HG03457 (cell line): ENCODE data around the gene KDM7A.
"Not testable (repeated sequence)": the region's sequence is repeated elsewhere in the genome, so short reads cannot be mapped to it uniquely, and the experiment has no call there.

ENCODE experiments used
- ATAC-seq: cut with Tn5 transposase; IDR thresholded peaks from one replicate; pipeline ENCODE4 v1.9.1; 2021; ENCODE audit warnings: moderate number of reproducible peaks; ENCODE audit not compliant: unreplicated experiment

Gene KDM7A

DNA sequence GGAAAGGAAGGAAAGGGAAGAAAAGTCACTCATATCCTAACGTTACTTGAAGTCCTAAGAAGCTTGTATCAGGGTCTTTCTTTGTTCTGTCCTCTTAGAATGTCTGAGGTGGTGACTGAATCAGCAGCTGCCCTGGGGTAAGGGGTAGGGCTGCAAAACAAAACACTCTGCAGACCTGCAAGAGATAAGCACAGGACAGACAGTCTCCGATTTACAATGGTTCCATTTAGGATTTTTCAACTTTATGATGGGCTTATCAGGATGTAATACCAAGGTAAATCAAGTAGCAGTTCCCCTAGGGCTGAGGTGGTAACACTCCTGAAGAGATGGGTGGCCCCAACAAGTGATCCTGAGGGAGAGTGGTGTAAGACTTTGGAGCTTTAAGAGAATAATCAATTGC lies 16.5 kb downstream of the KDM7A start:
- no peak for ATAC-seq

DNA sequence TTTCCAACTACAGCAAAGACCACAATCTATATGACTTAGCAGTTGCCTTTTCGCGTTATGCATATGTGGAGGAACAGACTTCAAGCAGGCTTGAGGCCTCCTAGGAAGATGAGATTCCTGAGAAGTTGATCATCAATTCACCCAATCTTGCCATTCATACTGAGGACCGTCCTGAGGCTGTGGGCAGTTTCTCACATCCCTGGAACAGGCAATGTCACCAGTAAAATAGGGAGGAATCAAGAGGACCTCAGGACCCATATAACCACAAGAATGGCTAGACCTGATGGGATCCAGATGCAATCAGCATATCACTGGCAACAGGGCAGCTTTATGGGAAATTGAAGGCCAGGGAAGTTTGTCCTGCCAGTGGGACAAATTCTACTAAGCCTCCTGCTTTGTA lies 17.3 kb downstream of the KDM7A start:
- no peak for ATAC-seq

DNA sequence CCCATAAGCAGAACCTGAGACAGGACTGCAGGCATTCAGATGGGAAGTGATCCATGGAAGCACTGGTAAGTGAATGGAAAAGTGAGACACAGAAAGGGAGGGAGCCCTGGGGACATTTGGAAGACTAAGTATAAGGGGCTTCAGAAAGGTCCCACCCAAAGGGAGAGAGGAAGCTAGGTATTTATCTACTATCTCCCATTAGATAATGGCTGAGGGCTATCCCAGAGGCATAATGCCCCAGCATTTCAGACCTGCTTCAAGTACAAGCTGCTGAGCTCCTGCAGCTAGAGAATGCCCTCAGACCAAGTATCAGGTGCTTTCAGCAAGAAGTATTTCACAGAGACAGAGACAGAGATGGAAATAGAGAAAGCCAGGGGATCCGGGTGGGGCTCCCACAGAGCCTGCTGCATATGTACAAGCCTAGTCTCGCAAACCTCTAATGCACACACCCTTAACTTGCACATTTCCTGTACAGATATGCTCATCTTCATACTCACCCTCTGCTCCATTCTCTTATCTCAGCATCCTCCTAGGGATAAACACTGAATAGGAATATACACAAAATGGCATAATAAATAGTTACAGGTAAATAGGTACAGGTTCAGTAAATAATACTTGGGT lies 20.2 kb downstream of the KDM7A start:
- no peak for ATAC-seq

DNA sequence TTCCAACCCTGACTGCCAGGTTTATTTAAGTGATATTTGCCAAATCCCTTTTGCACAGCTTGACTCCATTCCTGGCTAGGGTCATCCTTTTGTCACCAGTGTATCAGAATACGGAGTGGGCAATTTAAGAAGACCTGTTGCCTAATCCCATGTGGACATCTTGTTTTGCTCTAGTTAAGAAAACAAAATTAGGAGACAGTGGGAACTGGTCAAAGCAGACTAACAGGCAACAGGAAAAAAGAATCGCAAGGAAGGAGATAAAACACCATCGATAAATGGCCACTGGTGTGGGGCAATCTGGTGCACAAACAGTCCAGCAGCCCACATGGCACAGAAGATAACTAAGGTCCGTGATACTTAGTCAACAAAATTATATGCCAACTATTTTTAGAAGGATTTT lies 21.4 kb downstream of the KDM7A start:
- no peak for ATAC-seq

DNA sequence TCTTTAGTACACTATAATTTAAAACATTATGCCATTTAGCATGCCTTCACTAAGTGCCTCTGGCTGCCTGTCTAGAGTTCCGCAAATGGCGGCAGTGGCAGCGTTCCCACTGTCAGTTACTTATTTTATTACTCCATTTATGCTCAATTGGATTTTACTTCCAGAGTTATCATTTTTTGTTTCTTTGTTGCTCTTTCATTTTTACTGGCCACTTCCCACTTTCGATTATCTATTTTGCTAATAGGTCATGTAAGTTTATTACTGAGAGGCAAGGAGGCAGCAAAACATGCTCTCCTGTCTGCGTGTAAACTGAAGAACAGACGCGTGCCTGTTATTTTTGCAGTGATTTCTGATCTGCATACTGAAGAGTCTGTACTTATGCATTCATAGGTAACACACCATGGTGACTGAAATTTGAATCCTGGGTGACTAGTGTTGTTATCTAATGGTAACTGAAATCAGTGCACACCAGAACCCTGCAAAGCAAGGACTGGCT lies 23.1 kb downstream of the KDM7A start:
- ATAC-seq: no peak

DNA sequence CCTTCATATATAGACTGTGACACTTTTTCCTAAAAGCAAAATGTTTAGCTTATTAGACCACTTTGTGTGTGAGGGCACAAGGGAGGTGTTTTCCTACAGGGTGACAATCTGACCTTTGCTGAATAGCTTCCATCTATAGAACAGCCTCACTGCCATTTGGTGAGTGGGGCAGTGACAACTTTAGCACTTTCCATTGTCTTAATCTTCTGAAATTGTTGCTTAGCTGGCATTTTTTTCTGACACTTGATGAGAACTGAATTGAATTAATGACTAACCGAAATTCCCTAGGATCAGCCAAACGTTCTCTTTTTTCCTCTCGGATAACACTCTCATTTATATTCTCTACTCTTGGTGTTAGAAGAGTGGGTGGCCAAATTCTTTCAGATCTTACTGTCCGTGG lies 30.2 kb downstream of the KDM7A start:
- no peak for ATAC-seq

DNA sequence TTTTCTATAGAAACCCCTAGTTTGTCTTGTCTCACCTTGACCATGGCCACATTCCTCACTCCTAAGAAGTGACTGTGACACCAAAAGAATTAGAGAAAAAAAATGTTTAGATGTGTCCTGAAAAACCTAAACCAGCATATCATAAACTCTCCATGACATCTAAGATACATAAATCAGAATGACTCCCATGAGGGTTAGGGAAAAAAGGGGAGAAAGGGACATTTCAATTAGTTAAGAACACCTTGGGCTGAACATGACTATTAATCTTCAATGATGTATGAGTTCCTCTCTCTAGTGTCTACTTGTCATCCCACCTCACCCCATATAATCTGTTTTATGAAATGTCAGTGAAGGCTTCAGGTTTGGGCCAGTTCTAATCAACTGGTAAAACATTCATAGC lies 31.1 kb downstream of the KDM7A start:
- ATAC-seq: no peak

DNA sequence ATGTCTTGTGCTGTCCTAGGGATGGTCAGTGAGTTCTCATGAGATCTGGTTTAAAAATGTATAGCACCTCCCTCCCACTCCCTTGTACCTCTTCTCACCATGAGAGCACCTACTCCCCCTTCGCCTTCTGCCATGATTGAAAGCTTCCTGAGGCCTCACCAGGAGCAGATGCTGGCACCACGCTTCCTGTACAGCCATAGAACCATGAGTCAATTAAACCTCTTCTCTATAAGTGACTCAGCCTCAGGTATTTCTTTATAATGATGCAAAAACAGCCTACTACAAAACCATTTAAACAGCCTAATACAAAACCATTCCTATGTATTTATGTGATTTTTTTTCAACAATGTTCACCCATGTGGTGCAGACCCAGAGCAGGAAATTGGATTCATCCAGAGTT lies 32.0 kb downstream of the KDM7A start:
- ATAC-seq: no peak

DNA sequence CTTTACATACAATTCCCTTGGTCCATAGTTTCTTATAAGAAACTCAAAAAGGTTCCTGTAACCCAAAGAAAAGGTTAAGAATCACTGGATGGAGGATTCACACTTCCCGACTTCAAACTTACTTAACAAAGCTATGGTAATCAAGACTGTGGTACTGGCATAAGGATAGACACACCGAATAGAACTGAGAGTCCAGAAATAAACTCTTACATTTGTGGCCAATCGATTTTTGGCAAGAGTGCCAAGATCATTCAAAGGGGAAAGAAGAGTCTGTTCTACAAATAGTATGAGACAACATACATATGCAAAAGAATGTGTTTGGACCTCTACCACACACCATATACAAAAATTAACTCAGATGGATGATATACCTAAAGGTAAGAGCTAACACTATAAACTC lies 32.8 kb downstream of the KDM7A start:
- no peak for ATAC-seq

DNA sequence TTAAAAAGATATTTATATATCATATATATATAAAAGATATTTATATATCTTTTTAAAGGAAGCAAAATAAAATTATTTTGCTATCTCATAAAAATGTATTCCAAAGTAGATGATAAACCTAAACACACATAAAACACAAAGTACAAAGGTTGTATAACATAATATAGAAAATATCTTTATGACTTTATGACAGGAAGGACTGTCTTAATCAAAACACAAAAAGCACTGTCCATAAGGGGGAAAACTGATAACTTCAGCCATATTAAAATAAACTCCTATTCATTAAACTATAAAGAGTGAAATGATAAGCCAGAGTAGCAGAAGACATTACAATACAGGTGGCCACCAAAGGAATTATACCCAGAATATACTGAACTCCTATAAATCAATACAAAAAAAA lies 34.8 kb downstream of the KDM7A start:
- ATAC-seq: no peak

DNA sequence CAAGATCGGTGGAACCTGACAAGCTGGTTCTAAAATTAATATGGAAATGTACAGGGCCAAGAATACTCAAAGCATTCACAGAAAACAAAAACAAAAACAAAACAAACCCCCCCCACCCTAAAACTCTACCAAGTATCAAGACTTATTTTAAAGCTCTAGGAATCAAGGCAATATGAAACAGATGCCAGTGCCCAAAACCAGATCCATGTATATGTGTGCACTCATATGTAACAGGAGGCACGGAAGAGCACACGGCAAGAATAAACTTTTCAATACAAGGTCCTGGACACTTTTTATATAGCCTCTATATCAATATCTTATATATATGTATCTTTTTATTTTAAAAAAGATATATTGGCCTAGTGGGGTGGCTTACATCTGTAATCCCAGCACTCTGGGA lies 35.5 kb downstream of the KDM7A start:
- ATAC-seq: no peak

DNA sequence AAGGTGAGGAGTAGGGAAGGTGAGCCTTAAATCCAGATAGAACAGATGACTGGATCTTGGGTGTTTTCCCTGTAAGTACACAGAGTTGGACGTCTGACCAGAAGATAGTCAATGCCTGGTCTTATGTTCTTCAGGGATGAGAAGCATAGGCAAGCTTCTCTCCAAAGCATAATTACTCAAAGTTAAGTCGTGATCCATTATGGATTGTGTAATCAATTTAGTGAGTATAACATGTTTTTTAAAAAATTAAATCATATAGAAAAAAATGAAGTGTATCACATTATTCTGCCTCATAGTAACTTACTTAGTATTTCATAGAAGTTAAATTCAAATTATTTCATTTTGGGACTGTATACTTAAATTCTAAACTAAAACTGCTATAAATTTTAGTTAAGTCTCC lies 39.7 kb downstream of the KDM7A start:
- ATAC-seq: no peak

DNA sequence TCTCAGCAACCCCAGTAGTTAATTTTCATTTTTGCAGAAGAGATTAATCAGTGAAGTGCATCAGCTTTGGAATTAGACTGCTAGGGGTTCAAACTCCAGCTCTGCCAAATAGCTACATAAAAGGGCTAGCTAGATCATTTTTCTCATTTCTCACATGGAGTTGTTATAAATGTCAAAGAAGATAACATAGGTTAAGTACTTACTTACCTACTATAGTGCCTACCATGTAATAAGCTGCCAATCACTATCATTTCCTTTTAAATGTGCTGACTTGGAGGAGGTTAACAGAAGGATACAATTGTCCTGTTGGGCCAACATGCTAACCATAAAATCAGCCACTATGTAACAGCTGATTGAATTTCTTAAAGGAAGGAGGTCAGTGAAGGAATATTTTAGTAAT lies 40.7 kb downstream of the KDM7A start:
- no peak for ATAC-seq

DNA sequence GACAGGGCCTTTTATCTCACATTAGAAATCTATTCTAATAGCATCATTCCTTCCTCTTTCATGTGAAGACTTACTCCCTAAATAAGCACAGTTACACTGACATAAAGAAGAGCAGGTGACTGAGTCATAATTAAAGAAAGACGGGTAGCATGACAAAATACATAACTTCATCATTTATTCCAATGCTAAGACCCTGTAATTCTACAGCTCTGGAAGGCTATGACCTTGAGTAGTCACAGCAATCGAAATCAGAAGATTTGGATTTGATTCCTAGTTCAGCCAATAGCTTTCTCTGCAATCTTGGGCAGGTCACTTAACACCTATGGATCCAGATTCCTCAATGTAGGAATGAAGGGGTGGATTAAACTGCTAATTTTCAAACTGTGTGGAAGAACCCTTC lies 42.7 kb downstream of the KDM7A start:
- ATAC-seq: no peak

DNA sequence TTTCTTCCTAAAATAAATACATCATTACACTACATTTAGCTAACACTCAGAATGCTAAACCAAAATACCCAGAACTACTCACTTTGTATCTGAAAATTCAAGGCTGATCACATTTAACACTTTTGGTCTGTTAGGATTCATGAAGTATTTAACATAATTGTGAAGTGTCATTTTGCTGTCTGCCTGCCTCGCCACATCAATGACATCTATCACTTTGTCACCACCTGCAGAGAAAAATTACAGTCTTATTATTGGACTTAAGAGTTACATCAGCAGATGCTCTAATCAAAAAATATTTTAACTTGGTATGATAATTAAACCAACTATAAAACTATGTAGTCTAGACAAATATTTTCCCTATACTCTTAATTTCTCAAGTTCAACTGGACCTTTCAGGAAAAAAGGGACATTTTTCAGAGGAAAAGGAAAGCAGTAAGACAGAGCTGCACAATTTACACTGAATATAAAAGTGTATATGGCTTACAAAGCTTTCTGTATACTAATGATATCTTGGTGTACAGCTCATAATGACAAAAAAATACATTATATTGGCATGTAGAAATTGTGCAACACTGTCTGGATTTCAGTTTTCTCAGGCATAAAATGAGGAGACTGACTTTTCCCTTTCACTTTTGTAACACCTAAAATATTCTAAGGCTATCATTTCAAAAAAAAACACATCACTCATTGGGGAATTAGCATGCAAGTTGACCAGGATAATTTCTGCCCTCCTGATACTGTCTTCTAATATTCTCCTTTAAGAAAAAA lies 49.2 kb downstream of the KDM7A start:
- no peak for ATAC-seq

DNA sequence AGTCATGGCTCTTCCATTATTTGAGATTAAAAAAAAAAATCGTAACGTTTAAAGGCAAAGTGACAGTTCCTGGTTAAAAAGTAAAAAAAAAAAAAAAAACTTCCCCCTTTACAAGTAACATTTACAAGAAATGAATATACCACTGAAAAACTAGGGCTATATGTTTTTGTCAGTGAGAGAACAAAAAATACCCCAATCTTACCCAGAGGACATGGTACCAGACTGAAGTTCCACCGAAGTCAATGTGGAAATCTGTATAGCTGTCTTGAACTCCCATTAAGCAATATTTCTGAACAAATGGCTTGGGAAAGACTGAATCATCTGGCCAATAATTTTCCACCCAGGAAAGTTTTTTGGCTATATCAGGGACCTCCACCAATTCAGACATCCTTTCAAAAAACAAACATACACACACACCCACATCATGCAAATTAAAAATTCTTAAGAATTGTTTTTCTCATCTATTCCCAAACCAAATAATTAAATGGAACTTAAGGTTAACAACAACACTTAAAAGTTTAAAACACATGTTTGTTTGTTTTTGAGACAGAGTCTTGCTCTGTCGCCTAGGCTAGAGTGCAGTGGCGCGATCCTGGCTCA lies 50.2 kb downstream of the KDM7A start:
- ATAC-seq: no peak

DNA sequence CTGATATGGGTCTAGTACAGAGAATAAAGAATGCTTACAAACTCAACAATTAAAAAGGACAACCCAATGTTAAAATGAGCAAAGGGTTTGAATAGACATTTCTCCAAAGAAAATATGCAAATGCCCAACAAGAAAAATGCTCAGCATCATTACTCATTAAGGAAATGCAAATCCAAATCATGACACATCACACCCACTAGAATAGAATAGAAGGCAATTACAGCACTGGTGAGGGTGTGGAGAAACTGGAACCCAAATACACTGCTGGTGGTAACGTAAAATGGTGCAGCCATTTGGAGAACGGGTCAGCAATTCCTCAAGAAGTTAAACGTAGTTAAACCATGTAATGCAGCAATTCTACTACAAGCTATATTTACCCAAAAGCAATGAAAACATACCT lies 53.8 kb downstream of the KDM7A start:
- no peak for ATAC-seq

DNA sequence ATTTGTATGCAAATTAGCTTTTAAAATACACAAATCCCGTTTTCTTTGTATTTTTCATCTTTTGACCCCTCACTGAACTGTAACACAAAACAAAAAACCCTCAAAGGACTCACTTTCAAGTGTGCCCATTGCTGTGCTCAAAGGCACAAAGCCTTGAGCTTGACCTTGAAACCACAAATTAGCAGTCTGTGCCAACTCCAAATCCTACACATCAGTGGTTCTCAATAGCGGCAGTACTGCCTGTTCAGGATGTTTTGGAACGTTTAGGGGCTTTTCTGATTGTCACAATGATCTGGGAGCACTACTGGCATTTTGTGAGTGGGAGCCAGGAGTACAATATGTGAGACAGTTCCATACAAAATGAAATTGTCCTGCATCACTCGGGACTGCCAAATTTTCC lies 55.5 kb downstream of the KDM7A start:
- no peak for ATAC-seq

DNA sequence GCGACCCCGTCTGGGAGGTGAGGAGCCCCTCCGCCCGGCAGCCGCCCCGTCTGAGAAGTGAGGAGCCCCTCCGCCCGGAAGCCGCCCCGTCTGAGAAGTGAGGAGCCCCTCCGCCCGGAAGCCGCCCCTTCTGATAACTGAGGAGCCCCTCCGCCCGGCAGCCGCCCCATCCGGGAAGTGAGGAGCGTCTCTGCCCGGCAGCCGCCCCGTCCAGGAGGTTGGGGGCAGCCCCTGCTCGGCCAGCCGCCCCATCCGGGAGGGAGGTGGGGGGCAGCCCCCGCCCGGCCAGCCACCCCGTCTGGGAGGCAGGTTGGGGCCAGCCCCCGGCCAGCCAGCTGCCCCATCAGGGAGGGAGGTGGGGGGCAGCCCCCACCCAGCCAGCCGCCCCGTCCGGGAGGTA lies 62.0 kb downstream of the KDM7A start:
- ATAC-seq: not testable (repeated sequence)

DNA sequence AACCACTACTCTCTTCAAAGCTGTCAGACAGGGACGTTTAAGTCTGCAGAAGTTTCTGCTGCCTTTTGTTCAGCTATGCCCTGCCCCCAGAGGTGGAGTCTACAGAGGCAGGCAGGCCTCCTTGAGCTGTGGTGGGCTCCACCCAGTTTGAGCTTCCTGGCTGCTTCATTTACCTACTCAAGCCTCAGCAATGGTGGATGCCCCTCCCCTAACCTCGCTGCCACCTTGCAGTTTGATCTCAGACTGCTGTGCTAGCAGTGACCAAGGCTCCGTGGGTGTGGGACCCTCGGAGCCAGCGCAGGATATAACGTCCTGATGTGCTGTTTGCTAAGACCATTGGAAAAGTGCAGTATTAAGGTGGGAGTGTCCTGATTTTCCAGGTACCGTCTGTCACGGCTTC lies 68.0 kb downstream of the KDM7A start:
- ATAC-seq: not testable (repeated sequence)

DNA sequence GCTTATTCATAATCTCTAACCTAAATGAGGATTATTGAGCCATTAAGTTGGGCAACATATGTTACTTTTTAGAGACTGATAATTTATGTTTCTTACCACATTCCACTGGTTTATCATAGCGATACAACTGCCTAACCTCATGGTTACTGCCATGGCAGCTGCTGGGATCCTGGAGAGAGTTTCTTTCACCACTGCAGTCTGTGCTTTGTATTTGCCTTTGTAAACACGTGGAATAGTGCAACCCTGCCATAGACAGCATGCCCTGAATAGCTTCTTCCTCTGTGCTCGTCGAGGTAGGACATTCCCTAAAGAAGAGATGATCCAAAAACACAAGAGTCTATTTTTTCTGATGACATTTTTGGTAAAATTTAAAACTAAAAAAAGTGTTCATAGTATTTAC lies 80.3 kb downstream of the KDM7A start:
- no peak for ATAC-seq

DNA sequence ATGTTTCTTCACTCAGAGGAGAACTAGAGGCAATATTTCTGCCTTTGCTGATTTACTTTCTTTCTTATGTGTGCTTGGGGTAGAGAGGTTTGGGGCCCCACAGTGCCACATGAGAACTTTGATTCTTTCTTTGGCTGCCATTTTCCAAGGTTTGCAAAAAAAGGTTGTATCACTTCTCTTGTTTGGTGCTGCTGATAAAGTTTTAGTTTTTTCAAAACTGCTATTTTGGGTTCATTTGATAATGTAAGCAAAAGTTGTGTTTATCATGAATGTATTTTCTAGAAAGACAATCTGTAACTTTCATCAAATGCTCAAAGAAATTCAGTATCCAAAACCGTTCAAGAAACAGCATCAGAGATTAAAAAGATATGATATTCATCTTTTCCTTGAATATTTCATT lies 83.4 kb downstream of the KDM7A start:
- ATAC-seq: no peak
